GDM1 (cell line): ENCODE data around the gene CEMP1.
"Not testable (repeated sequence)": the region's sequence is repeated elsewhere in the genome, so short reads cannot be mapped to it uniquely, and the experiment has no call there.

Experiments
- DNase-seq: peaks from one replicate; lab custom pipeline; 2025; lab: John Stamatoyannopoulos, UW

CEMP1 gene

DNA sequence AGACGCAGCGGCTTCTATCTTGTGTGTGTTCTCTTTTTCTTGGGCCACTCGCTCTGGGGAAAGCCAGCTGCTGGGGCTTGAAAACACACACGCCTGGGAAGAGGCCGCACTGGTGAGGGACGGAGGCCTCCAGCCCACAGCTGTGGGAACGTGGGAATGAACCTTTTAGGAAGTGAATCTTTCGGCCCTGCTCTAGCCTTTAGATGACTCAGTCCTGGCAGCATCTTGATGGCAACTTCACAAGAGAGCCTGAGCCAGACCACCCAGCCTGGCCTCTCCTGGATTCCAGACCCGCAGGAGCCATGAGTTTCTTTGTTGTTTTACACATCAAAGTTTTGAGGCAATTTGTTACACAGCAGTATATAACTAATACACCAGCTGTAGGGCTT lies 4.4 kb upstream of the CEMP1 start:
- DNase-seq, result no peak

DNA sequence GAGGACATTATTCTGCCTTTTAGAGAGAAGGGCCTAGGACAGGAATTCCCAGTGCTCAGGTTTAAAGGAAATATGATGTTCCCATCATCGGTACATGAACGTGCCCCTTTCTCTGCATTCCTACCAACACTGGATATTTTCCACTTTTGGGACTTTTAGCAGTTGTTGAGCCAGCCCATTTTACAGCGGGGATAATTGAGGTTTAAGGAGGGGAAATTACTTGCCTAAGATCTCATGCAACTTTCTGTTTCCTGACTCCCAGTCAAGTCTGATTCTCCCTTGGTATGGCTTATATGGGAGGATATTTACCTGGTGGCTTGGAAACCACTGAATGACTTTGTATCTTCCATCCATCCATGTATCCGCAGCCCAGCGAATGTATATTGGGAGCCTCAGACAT lies 3.1 kb upstream of the CEMP1 start:
- DNase-seq, result not testable (repeated sequence)

DNA sequence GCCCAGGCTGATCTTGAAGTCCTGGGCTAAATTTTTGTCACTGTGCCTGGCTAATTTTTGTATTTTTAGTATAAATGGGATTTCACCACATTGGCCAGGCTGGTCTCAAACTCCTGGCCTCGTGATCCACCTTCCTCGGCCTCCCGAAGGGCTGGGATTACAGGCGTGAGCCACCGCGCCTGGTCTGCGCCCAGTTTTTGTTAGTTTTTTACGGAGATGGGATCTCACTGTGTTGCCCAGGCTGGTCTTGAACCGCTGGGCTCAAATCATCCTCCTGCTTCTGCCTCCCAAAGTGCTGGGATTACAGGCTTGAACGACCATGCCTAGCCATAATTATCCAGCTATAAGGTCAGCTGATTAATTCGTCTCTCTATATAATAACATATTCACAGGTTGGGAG lies 2.7 kb upstream of the CEMP1 start:
- DNase-seq, result no peak

DNA sequence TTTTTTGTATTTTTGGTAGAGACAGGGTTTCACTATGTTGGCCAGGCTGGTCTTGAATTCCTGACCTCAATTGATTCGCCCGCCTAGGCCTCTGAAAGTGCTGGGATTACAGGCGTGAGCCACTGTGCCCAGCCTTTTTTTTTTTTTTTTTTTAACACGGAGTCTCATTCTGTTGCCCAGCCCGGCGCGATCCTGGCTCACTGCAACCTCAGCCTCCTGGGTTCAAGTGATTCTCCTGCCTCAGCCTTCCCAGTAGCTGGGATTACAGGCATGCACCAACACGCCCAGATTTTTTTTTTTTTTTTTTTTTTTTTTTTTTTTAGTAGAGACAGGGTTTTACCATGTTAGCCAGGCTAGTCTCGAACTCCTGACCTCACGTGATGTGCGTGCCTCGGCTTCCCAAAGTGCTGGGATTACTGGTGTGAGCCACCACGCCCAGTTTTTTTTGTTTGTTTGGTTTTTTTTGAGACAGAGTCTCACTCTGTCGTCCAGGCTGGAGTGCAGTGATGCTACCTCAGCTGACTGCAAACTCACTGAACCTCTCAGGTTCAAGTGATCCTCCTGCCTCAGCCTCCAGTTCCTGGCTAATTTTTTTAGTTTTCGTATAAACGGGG lies 2.0 kb upstream of the CEMP1 start:
- not testable (repeated sequence) for DNase-seq

DNA sequence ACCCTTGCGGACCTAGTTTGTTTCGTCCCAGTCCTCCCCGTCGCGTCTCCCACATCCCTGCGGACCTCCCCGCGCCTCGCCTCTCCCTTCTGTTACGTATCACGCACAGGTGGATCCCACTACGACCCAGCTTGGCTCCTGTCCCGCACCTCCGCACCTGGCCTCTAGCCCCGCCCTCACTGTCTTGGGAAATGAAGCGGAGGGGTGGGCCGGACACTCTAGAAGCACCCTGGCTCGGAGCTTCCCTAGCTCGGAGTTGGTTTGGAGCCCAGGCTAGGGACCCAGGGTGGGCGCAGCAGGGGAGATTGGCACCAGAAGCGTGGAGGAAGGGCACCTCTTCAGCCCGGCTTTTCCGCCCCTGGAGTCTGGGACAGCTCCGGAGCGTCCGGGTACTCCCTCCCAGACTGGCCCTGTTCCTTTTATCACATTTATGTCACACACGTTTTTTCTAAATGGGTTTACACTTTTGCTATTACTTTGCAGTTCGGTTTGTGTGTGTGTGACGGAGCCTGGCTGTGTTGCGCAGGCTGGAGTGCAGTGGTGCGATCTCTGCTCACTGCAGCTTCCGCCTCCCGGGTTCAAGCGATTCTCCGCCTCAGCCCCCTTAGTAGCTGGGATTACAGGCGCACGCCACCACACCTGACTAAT lies 1.4 kb upstream of the CEMP1 start:
- DNase-seq, result peak; percentile 16

DNA sequence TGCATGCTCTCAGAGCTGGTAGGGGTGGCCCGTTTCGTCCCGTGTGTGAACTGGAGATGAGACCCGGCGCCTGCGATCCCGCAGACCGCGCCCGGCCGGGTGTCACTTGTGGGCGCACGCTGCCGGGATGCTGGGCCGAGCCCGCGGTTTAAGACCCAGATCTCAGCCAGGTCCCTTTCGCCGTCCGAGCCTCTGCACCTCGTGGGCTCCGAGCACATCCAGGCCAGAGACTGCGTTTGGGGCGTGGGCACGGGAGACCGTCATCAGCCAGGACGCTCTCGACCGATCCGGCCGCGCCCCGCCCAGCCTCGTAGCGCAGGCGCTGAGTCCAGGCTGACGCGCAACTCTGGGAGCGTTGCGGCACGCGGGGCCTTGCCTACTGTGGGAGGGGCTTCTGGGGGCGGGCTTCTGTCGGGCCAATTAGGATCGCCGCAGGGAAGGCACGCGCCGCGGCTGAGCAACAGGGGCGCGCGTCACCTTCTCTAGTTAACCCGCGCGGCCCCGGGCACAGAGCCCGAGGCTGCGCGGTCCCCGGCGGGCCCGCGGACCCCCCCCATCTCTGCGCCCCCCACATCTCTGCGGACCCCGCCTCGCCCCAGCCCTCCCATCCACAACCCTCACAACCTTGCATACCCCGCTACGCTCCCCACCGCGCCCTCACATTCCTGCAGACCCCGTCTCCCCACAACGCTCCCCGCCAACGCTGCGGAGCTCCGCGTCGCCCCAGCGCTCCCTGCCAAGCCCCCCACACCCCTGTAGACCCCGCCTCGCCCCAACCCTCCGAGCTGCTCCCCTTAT lies 687 bp upstream of the CEMP1 start:
- DNase-seq, result peak; percentile 96

DNA sequence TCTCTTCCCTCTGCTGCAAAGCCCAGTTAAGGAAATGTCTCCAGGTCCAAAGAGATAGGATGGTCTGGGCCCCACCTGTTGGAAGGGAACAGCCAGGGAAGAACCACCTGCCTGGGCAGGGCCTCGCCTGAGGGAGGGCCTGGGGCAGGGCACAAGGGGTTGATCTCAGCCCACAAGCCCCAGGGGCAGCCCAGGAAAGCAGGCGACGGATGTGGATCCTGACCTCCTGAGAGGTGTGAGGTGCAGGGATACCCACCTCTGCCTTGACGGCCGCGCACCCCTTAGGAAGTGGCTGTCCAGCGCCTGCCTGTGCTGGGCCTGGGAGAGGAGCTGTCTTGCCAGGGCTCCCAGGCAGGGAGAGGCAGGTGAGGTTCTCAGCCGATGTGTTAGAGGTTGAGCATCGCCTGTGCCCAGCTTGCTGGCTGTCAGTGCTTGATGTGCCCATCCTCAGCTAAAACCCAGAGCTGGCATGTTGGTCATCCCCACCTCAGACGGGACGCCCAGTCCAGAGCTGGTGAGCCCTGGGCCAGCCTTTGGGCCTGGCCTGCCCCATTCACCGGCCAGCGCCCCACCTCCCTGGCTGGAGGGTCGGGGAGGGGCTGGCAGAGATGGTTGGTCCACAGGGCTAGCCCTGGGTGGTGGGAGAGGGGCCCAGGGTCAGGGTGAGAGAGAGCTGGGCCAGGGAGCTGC lies 434 bp downstream of the CEMP1 start:
- DNase-seq, result no peak

DNA sequence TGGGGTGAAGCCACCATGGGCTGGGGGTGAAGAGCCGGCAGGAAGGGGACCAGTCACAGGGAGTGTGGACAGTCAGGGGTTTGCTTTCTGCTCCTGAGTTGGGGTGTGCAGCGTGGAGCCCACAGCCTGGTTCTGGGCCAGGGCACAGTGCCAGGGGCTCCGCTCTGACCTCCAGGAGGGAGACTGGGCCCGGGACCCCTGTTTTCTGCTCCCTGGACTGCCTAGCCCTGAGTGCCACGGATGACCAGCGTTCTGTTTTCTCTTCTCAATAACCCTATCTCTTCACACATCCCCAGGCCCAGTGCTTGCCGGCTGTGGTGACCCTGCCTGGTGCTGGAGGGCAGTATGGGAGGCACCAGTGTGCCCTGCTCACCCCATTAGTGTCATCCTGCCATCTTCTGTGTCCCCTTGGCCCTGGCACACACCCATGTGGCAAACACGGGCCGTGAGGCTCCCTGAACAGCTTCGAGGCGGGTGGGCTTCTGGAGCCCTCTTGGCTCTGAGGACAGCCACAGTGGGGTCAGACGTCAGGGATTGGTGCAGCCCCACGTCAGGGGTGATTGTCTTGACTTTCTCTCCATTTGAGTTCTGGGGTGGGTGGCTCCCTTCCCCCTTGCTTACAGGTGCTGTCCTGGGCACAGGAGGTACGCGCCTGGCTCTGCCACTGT lies 1.1 kb downstream of the CEMP1 start:
- no peak for DNase-seq

DNA sequence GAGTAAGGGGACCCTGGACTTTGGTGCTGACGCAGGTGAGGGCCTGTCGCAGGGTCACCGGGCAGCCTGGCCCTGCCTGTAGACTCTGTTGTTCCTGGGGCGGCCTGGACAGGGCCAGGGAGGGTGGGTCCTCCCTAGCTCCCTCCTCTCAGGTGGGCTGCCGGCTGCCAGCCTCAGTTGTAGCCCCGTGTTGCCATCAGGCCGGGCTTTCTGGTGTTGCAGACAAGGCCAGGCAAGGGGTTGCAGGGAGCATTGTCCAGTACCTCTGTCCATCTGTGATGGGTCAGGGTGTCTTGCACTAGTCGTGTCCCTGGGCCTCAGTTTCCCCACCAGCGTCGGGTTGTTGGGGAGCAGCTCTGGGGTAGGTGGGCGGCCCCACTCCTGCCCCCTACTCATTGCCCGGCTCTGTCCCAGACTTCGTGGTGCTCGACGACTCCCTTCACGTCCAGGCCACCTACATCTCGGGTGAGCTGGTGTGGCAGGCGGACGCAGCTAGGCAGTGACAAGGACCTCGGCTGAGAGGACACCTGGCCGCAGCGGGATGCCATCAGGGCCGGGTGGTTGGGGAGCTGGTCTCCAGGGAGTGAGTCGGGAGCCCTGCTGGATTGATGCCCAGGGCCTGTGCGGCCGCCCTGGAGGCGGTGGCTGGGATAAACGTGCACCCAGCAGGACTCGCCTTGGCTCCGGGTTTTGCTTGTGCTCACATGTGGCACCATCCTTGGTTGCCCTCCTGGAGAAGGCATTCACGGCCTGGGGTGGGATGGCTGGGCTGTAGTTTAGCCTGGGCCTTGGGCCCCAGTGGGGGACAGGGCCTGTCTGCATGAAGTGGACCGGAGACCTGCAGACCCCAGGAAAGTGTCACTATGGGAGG lies 1.9 kb downstream of the CEMP1 start:
- no peak for DNase-seq

DNA sequence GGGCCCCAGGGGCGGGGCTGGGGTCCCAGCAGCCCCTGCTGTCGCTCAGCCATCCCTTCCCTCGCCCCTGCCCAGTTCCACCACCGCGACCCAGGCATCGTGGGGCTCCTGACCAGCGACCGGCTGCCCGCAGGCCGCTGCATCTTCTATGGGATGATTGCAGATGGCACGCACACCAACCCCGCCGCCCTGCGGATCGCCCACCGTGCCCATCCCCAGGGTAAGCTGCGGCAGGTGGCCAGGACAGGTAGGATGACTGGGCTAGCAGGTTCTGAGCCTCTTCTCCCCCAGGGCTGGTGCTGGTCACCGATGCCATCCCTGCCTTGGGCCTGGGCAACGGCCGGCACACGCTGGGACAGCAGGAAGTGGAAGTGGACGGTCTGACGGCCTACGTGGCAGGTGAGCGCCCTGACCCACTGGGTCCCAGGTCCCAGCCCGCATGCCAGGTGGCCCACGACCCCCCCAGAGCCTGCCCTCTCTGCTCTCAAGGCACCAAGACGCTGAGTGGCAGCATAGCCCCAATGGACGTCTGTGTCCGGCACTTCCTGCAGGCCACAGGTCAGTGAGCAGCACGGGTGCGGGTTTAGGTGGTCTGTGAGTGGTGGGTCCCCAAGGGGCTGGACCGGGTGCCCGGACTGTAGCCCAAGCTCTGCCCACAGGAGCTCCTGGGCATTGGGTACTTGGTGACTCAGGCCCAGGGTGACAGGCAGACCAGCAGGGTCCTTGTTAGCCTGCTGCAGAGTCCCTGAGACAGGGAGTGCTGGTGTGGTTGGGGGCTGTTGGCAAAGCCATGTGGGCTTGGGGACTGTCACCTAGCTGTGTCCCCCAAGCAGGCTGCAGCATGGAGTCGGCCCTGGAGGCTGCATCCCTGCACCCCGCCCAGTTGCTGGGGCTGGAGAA lies 2.8 kb downstream of the CEMP1 start:
- no peak for DNase-seq

DNA sequence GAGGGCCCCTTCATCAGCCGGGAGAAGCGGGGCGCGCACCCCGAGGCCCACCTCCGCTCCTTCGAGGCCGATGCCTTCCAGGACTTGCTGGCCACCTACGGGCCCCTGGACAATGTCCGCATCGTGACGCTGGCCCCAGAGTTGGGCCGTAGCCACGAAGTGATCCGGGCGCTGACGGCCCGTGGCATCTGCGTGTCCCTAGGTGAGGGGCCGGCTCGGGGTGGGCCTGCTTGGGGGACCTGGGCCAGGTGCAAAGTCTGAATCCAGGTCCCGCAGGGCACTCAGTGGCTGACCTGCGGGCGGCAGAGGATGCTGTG lies 3.5 kb downstream of the CEMP1 start:
- no peak for DNase-seq

DNA sequence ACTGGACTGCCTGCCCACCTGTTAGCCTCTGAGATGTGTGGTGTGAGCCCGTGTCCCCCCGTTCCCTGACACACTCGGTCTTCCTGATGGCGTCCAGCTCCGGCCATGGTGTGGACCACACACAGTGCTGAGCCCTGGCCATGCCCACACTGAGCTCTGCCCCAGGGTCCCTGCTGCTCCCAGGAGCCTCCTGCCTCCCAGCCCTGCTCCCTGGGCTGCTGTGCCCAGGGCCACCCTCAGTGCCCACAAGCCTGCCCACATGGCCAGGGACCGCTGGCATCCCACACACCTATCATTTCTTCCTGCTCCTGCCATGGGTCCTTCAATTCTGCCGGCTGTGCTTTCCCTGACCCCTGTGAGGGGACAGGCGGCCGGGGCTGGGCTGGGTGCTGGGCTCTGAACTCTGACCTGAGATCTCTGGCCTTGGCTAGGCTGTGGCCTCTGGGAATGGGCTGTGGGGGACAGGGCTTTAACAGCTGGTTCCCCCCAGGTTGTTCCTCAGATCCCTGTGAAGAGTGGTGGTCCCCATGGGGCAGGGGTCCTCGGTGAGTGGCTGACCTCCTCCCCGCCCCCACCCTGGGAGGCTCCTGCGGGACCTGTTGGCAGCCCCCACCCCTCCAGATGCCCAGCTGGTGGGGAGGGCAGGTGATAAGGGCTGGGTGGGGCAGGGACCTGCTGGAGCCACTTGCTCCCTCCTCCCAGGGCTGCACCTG lies 4.0 kb downstream of the CEMP1 start:
- DNase-seq, result no peak

DNA sequence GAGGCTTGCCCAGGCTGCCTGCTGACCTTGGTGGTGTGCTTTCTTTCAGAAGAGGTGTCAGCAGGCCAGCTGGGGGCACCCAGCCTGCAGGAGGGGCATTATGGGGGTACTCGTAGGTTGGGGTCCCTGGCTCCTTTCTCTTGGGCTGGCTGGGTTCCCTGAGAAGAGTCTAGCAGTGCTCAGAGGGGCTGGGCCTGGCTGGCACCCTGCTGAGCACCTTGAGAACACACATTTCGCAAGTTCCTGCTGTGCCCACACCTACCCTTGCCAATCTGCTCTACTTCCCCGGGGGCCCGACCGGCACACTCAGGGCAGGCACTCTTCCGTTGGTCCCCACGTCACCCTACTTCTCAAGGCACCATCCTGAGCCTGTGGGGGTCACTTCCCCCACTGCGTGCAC lies 5.1 kb downstream of the CEMP1 start:
- DNase-seq, result no peak

DNA sequence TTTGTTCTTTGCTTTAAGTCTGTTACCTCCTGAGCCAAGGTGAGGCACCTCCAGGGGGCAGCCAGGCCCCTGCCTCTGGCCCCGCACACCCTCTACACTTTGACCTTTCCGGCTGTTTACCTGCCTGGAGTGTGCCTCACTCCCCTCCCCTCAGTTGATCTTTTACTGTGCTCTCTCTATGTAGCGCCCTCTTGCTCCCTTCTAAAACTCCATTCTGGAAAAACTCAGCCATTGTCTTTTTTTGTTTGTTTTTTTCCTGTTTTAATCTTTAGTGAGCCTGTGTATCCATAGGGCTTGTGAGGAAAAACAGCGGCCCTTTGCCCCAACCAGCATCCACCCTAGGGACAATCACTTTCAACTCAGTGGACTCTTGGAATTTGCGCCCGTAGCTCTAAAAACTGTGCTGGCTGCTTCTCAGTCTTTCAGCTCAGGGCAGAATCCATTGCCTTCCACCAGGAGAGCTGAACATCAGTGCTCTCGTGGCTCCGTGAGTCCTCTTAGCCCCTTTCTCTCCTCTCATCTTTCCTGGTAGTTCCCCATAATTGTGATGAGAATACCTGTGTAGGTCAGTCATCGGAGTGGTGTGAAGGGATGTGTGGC lies 6.8 kb downstream of the CEMP1 start:
- no peak for DNase-seq

DNA sequence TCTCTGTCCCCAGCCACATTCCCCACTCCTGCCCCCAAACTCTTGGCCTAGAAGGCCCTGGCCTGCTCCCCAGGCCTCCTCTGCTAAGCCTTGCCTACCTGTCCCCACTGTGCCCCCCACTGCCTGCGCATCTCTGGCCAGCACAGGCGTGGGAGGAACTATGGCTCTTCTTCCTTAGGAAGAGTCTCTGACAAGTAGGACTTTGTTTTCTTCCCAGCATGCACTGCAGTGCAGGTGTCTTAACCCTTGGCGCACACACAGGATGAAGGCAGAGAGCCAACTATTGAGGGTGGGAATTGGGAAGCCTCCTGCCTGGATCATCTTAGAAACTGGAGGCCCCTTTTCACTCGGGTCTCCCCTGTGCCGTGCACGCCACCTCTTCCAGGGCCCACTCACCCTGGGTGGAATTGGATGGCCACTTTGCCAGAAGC lies 7.4 kb downstream of the CEMP1 start:
- no peak for DNase-seq

DNA sequence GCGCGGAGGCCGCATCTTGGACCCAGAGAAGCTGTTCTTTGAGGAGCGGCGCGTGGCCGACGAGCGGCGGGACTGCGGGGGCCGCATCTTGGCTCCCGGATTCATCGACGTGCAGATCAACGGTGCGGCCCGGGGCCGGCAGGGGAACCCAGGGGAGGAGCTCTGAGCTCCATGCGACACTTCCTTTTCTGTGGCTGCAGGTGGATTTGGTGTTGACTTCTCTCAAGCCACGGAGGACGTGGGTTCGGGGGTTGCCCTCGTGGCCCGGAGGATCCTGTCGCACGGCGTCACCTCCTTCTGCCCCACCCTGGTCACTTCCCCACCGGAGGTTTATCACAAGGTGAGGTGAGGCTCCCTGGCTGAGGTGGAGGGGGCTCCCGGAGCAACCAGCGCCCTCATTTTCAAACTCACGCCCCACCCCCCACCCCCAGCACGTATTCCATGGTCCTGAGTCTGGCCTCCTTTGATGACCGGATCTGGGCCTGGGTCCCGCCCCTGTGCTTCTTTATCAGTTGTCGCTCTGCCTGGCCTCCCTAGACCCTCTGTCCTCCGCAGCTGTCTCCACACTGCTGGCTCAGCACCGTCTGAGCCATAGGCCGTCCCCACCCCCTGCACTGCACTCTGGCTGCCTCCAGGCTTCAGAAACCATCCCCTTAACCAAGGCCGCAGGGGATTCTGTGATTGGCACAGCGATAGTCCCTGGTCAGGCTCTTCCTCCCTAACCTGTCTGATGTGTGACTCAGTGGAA lies 10.2 kb downstream of the CEMP1 start:
- no peak for DNase-seq

DNA sequence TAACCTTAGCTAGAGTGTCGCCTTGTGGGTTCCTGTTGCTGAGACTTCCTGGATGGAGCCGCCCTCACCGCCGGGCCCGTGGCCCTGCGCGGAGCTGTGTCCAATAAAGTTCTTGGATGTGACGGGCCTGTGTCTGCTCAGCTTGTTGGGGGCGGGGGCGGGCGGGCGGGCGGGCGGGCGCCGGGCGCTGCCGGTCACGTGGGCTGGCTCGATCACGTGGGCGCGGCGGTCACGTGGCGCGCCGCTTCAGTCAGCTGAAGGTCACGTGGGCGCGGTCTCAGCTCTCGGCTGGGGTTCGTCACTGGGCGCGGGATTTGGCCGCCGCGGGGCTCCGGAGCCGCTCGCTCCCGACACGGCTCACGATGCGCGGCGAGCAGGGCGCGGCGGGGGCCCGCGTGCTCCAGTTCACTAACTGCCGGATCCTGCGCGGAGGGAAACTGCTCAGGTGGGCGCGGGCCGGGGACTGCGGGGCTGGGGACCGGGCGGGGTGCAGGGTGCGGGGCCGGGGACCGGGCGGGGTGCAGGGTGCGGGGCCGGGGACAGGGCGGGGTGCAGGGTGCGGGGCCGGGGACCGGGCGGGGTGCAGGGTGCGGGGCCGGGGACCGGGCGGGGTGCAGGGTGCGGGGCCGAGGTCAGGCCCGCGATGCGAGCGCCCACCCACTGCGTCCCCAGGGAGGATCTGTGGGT lies 11.0 kb downstream of the CEMP1 start, which contains the start of gene AMDHD2:
Gene AMDHD2 (plus strand): TSS at position 275 of the 687 bp plus-strand sequence. CDS start 88 bp downstream, at position 363.
- DNase-seq, result peak; percentile 81

DNA sequence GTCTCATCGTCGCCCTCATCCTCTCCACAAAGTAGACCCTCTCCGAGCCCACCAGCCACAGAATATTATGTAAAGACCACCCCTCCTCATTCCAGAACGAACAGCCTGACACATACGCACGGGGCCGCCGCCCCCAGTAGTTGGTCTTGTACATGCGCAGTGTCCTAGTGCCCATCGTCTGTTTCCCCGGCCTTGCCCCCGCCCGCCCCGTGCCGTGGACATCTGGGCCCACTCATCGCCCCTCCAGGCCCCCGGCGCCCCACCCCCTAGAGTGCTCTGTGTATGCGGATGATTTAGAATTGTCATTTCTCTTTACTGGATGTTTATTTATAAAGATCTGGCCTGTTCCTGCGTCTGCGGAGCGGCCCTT lies 11.5 kb downstream of the CEMP1 start:
- no peak for DNase-seq
